ENCODE results near the gene SURF2. TPM values are rescaled to one million over a fixed set of nuclear protein-coding genes. Genes with fewer than 3 reads are reported as not detected.

The SURF2 gene
- total and polyA plus RNA-seq, 9 of the 15 experiments (the other 6 are each of a cell fraction or from before 2014, with no cell fraction given), result 5.5 to 82.5 (median 21.3) TPM

- peak; percentile 84 for TF ChIP-seq SNIP1 (IDR thresholded peaks at IDR 0.05; ENCODE audit: low read depth)
- no peak for TF ChIP-seq NFE2L1 (tag; IDR thresholded peaks at IDR 0.05; ENCODE audit: borderline replicate concordance, low read depth)
- TF ChIP-seq ZNF316 (IDR thresholded peaks at IDR 0.05), result no peak
- TF ChIP-seq ATF3 (IDR thresholded peaks at IDR 0.05), result no peak
- no peak for TF ChIP-seq ATF3 (CRISPR knock-in tag; conservative IDR thresholded peaks at IDR 0.05)
- TF ChIP-seq DIDO1 (tag; IDR thresholded peaks at IDR 0.05; ENCODE audit: low read depth), result no peak
- TF ChIP-seq EZH2 (IDR thresholded peaks at IDR 0.05; ENCODE audit: borderline replicate concordance, low read depth, low read length), result no peak
- TF ChIP-seq BCOR (IDR thresholded peaks at IDR 0.05), result no peak
- no peak for TF ChIP-seq PYGO2 (tag; IDR thresholded peaks at IDR 0.05)
- peak in 1 of 2 experiments; percentile 78; a peak in 1 of 4 replicates for TF ChIP-seq FOXA3 (CRISPR knock-in tag; conservative IDR thresholded peaks at IDR 0.05 in 1 of 2, IDR thresholded peaks at IDR 0.05 in 1 of 2)
- TF ChIP-seq CREM (IDR thresholded peaks at IDR 0.05; ENCODE audit: low read depth), result peak; percentile 79
- no peak for TF ChIP-seq SP2 (IDR thresholded peaks at IDR 0.05; ENCODE audit: extremely low read depth, low read depth, low read length, poor library complexity, severe bottlenecking)
- TF ChIP-seq MAFG (tag; conservative IDR thresholded peaks at IDR 0.05), result no peak
- peak; percentile 97 for TF ChIP-seq CXXC5 (CRISPR knock-in tag; IDR thresholded peaks at IDR 0.05)
- no peak for TF ChIP-seq SMARCA5 (IDR thresholded peaks at IDR 0.05)
- TF ChIP-seq, protein P1, sequence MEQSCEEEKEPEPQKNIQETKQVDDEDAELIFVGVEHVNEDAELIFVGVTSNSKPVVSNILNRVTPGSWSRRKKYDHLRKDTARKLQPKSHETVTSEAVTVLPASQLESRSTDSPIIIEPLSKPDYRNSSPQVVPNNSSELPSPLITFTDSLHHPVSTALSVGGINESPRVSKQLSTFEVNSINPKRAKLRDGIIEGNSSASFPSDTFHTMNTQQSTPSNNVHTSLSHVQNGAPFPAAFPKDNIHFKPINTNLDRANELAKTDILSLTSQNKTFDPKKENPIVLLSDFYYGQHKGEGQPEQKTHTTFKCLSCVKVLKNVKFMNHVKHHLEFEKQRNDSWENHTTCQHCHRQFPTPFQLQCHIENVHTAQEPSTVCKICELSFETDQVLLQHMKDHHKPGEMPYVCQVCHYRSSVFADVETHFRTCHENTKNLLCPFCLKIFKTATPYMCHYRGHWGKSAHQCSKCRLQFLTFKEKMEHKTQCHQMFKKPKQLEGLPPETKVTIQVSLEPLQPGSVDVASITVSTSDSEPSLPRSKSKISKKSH (CRISPR knock-in tag; IDR thresholded peaks at IDR 0.05), result no peak
- TF ChIP-seq NFATC3 (IDR thresholded peaks at IDR 0.05), result no peak
- no peak for TF ChIP-seq ZMIZ1 (IDR thresholded peaks at IDR 0.05; ENCODE audit: low read depth in 2 of 2, low read length in 2 of 2)
- no peak for TF ChIP-seq DPF2 (IDR thresholded peaks at IDR 0.05)
- no peak for TF ChIP-seq MEF2A (IDR thresholded peaks at IDR 0.05; ENCODE audit: control insufficient read depth, low read depth, low read length)
- no peak for TF ChIP-seq PHF20 (IDR thresholded peaks at IDR 0.05; ENCODE audit: partially characterized antibody)
- peak; percentile 80 for TF ChIP-seq HNRNPLL (IDR thresholded peaks at IDR 0.05; ENCODE audit: low read depth, low read length, poor library complexity, severe bottlenecking)
- no peak for TF ChIP-seq SMAD3 (CRISPR knock-in tag; conservative IDR thresholded peaks at IDR 0.05)
- TF ChIP-seq NEUROD1 (IDR thresholded peaks at IDR 0.05; ENCODE audit: borderline replicate concordance, low read depth, low read length, partially characterized antibody), result peak; percentile 95
These were observed 19.6 kb downstream of the SURF2 start, which contains the start of the genes STKLD1 and SURF4 (continued) for GRCh38 chr9:133375724-133376654.
